ENCODE measurements around the gene GHDC. TPM values are rescaled to one million over a fixed set of nuclear protein-coding genes. Genes with fewer than 3 reads are reported as not detected.

GHDC gene
- 16.8 and 22.5 TPM in 2 replicates for total RNA-seq

GRCh38 chr17:42193969-42194899, at the start of gene GHDC:
Gene GHDC (minus strand): TSS chr17:42194494. CDS start chr17:42193581, 913 bp downstream.

GRCh38 chr17:42184713-42185620, 9.3 kb downstream of the GHDC start, which contains the start of gene HCRT:
Gene HCRT (minus strand): TSS chr17:42185452. CDS start chr17:42185365, 87 bp downstream.

GRCh38 chr17:42180922-42181850, 13.1 kb downstream of the GHDC start, which contains the start of gene KCNH4:
Gene KCNH4 (minus strand): TSS chr17:42181142. CDS start chr17:42180945, 197 bp downstream.

Other genes with a start within 250 kb of the GHDC start
- gene CNP, start 227.7 kb downstream of the GHDC start, total RNA-seq, result 64.6 and 82.6 TPM in 2 replicates
- gene DNAJC7, start 177.1 kb downstream of the GHDC start, total RNA-seq, result 51.7 and 54.7 TPM in 2 replicates
- gene NKIRAS2, start 174.4 kb downstream of the GHDC start, total RNA-seq, result 60.7 and 84.6 TPM in 2 replicates
- gene C17orf113, start 143.9 kb downstream of the GHDC start, total RNA-seq, result 0.18 and 0.49 TPM in 2 replicates
- gene ZNF385C, start 96.0 kb downstream of the GHDC start, total RNA-seq, result not detected in 2 replicates
- 6.3 and 10.4 TPM in 2 replicates for gene DHX58, start 81.8 kb downstream of the GHDC start, total RNA-seq
- 9.9 and 10.2 TPM in 2 replicates for gene KAT2A, start 73.1 kb downstream of the GHDC start, total RNA-seq
- not detected in 2 replicates for gene HSPB9, start 71.7 kb downstream of the GHDC start, total RNA-seq
- gene RAB5C, start 39.5 kb downstream of the GHDC start, total RNA-seq, result 120 and 154 TPM in 2 replicates
- not detected in 2 replicates for gene KCNH4, start 13.4 kb downstream of the GHDC start, total RNA-seq
- gene HCRT, start 9.0 kb downstream of the GHDC start, total RNA-seq, result not detected in 2 replicates
- gene STAT5B, start 81.9 kb upstream of the GHDC start, total RNA-seq, result 20.6 and 22.9 TPM in 2 replicates
- gene STAT5A, start 94.0 kb upstream of the GHDC start, total RNA-seq, result 27.3 and 34.0 TPM in 2 replicates
- 128 and 160 TPM in 2 replicates for gene STAT3, start 193.9 kb upstream of the GHDC start, total RNA-seq
- gene CAVIN1, start 228.8 kb upstream of the GHDC start, total RNA-seq, result 781 and 918 TPM in 2 replicates